AG04449 (cell line): ENCODE measurements around the gene RAP1GAP2.

Experiments used
- CTCF ChIA-PET: fragments of 350-600 bp; formaldehyde crosslinking; extraction: SDS; loops from one replicate; lab custom pipeline; 2021; ENCODE audit warnings: antibody characterized with exemption; lab: Yijun Ruan, JAX
- POLR2A ChIA-PET: fragments of 400-600, 350-600 bp; formaldehyde crosslinking; extraction: SDS; loops from one replicate; lab custom pipeline; 2020; ENCODE audit warnings: antibody characterized with exemption, inconsistent platforms; lab: Yijun Ruan, JAX
- DNase-seq: peaks from one replicate; pipeline ENCODE4 v3.0.0-alpha.2; 2010; ENCODE audit warnings: low read depth, low spot score
- H3K4me3 ChIP-seq: 2 replicates; pipeline ENCODE4 v1.5.1; 2011; ENCODE audit warnings: low read depth, mild to moderate bottlenecking, control low read depth, low read length
- CTCF ChIP-seq: IDR thresholded peaks from one replicate; pipeline ENCODE4 v1.5.1; 2011; ENCODE audit warnings: mild to moderate bottlenecking, moderate library complexity, low read length, control low read depth, inconsistent platforms; ENCODE audit not compliant: insufficient read depth; ENCODE audit errors: missing control alignments

Gene RAP1GAP2

GRCh38 chr17:2844416-2844815 lies 48.2 kb downstream of the RAP1GAP2 start:
- DNase-seq, result no peak
- no peak for TF ChIP-seq CTCF
- CTCF ChIA-PET, result interaction anchor here (1.5 kb wide), 1 partner anchor 9 kb away, joined by 3 read pairs; no protein-coding TSS in a partner anchor
- H3K4me3 ChIP-seq, result no peak overlapping the region
- POLR2A ChIA-PET, result no interaction called here

DNA sequence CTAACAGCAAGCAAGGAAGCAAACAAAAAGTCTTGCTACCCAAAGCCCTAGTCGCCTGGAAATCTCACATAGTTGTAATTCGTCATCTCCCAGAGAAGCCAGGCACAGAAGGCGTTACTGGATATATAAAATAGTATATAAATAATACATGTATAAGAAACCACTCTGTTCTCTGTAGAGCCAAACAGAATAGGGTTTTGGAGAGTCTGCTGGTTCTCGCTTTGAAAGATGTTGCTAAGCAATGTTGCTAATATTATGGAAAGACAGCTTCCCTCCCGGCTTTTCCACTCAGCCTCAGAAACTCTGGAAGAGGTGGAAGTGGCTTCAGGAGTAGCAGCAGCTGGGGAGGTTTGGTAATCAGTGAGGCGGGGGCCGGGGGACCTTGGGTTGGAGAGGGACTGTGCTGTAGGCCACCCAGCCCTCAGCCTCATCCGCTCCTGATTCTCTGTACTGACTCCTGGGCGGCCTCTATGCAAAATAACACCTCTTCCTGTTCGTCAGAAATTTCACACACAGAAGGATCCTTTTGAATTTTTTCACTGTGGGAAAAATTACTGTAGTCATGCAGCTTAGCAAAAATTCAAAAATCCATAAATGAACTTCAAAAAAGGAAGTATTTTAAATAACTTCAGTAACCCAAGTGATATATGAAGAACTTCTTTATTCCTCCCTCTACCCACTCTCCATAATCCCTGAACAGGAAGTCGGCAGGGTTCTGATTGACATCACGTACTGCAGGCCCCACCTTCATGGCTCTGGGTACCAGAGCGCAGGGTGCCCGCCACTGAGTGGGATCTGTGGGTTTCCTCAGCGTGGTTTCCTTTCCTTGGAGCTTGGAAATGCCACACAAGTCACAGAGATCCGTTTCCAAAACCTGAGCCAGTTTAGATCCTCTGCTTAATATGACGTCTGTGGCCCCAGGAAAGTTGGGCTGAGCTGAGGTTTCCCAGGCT lies 51.4 kb downstream of the RAP1GAP2 start:
- POLR2A ChIA-PET, result no interaction called here

DNA sequence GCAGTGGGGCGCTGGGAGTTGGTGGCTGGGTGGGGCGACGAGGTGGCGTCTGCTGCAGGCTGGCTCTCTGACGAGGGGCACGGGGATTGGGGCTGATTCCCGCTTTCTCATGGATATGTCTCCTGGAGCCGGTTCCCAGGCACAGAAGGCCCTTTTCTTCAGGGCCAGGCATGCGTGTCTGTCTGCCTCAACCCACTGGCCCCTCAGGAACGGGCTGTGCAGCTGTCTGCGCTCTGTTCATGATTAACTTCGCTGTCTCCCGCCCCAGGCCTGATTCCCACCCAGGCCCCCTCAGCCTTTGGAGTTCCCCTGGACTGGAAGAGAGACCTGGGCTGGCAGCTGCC lies 53.1 kb downstream of the RAP1GAP2 start:
- no peak overlapping the region for H3K4me3 ChIP-seq
- POLR2A ChIA-PET, result no interaction called here
- no peak for TF ChIP-seq CTCF
- DNase-seq, result no peak
- CTCF ChIA-PET, result interaction anchor here (1.7 kb wide), 1 partner anchor 164 kb away, joined by 6 read pairs; no protein-coding TSS in a partner anchor

More for the DNA sequence above, 51.4 kb downstream of the RAP1GAP2 start:
- CTCF ChIA-PET, result interaction anchor here (0.8 to 1.7 kb wide), 2 partner anchors 10 to 165 kb away, joined by 5 to 6 read pairs; no protein-coding TSS in a partner anchor
- no peak for DNase-seq
- TF ChIP-seq CTCF, result no peak
- no peak overlapping the region for H3K4me3 ChIP-seq

DNA sequence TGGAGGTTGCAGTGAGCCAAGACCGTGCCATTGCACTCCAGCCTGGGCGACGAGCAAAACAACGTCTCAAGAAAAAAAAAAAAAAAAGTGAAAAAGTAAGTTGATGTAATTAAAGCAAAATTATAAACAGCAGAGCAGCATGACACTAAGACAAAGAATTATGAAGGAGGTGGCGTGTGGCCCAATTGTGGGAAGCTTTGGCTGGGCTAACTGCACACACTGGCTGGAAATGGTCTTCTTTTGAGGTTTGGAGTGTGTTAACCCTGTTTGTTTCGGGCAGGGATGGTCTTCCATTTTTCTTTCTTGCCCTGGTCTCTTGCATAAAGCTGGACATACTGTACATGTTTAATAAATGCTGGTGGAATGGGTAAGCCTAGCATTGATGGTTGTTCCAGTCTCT lies 54.8 kb downstream of the RAP1GAP2 start:
- no peak for DNase-seq
- CTCF ChIA-PET, result no interaction called here
- H3K4me3 ChIP-seq, result no peak overlapping the region
- TF ChIP-seq CTCF, result no peak
- POLR2A ChIA-PET, result no interaction called here

- ChIA-PET POLR2A (no interaction called here), CTCF (interaction anchor here (1.2 kb wide), 1 partner anchor 79 kb away, joined by 3 read pairs; no protein-coding TSS in a partner anchor)
- TF ChIP-seq CTCF, result no peak
- H3K4me3 ChIP-seq, result no peak overlapping the region
- no peak for DNase-seq
Measured at GRCh38 chr17:2851615-2852014, 55.4 kb downstream of the RAP1GAP2 start.

DNA sequence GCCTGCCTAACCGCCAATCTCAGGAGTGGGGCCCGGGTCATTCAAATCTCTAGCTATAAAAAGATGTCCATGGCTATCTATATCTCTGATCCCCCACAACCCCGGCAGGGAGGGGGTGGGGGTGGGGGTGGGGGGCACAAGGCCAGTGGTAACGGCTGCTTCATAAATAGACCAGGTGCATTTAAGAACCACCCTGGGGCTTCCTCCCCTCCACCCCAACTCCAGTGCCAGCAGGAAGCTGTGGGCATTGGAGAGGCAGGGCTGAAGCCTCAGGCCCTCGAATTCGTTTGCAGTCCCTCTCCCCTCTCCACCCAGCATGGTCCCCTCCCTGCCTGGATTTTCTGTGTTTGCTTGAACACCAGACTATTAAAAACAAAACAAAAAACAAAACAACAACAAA lies 56.0 kb downstream of the RAP1GAP2 start:
- DNase-seq, result no peak
- no peak overlapping the region for H3K4me3 ChIP-seq
- POLR2A ChIA-PET, result no interaction called here
- CTCF ChIA-PET, result interaction anchor here (1.2 kb wide), 1 partner anchor 78 kb away, joined by 3 read pairs; no protein-coding TSS in a partner anchor
- TF ChIP-seq CTCF, result no peak
